HepG2 (cell line): ENCODE data around the gene CYP19A1. TPM values are rescaled to one million over a fixed set of nuclear protein-coding genes. Genes with fewer than 3 reads are reported as not detected.

Source experiments
- BORCS8-MEF2B ChIP-seq: sonication (generic); formaldehyde crosslinking; IDR thresholded peaks from 2 replicates; pipeline ENCODE4 v1.8.0; 2022; ENCODE audit warnings: mild to moderate bottlenecking, missing genetic modification reagents
- HNRNPK ChIP-seq: fragments of 200-400 bp; formaldehyde crosslinking; IDR thresholded peaks from 2 replicates; pipeline ENCODE4 v1.6.1; 2018; ENCODE audit warnings: low read length, low read depth, moderate library complexity, mild to moderate bottlenecking; ENCODE audit not compliant: poor library complexity, severe bottlenecking
- KDM2A ChIP-seq: sonication (generic); formaldehyde crosslinking; IDR thresholded peaks from 2 replicates; pipeline ENCODE4 v1.4.0; 2020; ENCODE audit warnings: low read depth, missing genetic modification reagents, borderline replicate concordance
- KLF11 ChIP-seq: IDR thresholded peaks from 2 replicates; pipeline ENCODE4 v1.6.1; 2016; ENCODE audit warnings: missing compliant biosample characterization
- MBD4 ChIP-seq: IDR thresholded peaks from 2 replicates; pipeline ENCODE4 v1.6.1; 2012; ENCODE audit warnings: low read length, inconsistent platforms, borderline replicate concordance
- MYNN ChIP-seq: sonication (generic); formaldehyde crosslinking; IDR thresholded peaks from 2 replicates; pipeline ENCODE4 v1.4.0; 2020; ENCODE audit warnings: mild to moderate bottlenecking, low read depth, missing genetic modification reagents
- NCOA2 ChIP-seq: sonication (generic); formaldehyde crosslinking; IDR thresholded peaks from 2 replicates; pipeline ENCODE4 v1.8.0; 2022; ENCODE audit warnings: inconsistent platforms
- STAG1 ChIP-seq: sonication (generic); formaldehyde crosslinking; IDR thresholded peaks from 2 replicates; pipeline ENCODE4 v1.4.0; 2020; ENCODE audit warnings: missing genetic modification reagents
- TEAD3 ChIP-seq: optimal IDR thresholded peaks from 2 replicates; pipeline ENCODE3; 2016; ENCODE audit warnings: borderline replicate concordance
- ZBTB20 ChIP-seq: sonication (generic); formaldehyde crosslinking; IDR thresholded peaks from 2 replicates; pipeline ENCODE4 v1.8.1; 2023; ENCODE audit warnings: missing genetic modification reagents, low read depth, mild to moderate bottlenecking, borderline replicate concordance
- ZNF605 ChIP-seq: sonication (generic); formaldehyde crosslinking; IDR thresholded peaks from 2 replicates; pipeline ENCODE4 v1.8.0; 2022; ENCODE audit warnings: mild to moderate bottlenecking, missing genetic modification reagents
- ZSCAN25 ChIP-seq: sonication (generic); formaldehyde crosslinking; IDR thresholded peaks from 2 replicates; pipeline ENCODE4 v1.8.0; 2022; ENCODE audit warnings: mild to moderate bottlenecking, missing genetic modification reagents
- polyA plus RNA-seq, 8 experiments: library from polyadenylated mRNA; depleted of rRNA in 3 of 8; stranded (reverse) in 7 of 8; unstranded in 1 of 8; fragments of >200 nt; fragmentation: Illumina TruSeq in 4 of 8; extraction: Trizol in 4 of 8; gene quantifications; 2 replicates each; pipeline versions ENCODE4 v1.2.1 to v1.2.3, GENCODE V29; 2011 to 2016; ENCODE audit warnings: low read depth in 4 of 8, missing spikeins in 1 of 8, mixed read lengths in 1 of 8; ENCODE audit not compliant: insufficient read depth in 1 of 8
- total RNA-seq, 5 experiments: library from RNA; depleted of rRNA; stranded (reverse); fragments of >200 nt; fragmentation: Illumina TruSeq; extraction: Trizol; gene quantifications; 2 replicates each; pipeline ENCODE4 v1.2.3, GENCODE V29; 2016; ENCODE audit warnings: low read depth in 1 of 5
- TF ChIP-seq, protein P1 (sequence below): sonication (generic); formaldehyde crosslinking; IDR thresholded peaks from 2 replicates; pipeline ENCODE4 v1.5.0; 2020; ENCODE audit warnings: mild to moderate bottlenecking, missing genetic modification reagents, moderate library complexity
- TF ChIP-seq, protein P2 (sequence below): sonication (generic); formaldehyde crosslinking; IDR thresholded peaks from 2 replicates; pipeline ENCODE4; 2020; ENCODE audit warnings: missing genetic modification reagents, mild to moderate bottlenecking, borderline replicate concordance
- TF ChIP-seq, protein P3 (sequence below): sonication (generic); formaldehyde crosslinking; IDR thresholded peaks from 2 replicates; pipeline ENCODE4 v1.5.0; 2020; ENCODE audit warnings: mild to moderate bottlenecking, missing genetic modification reagents
- TF ChIP-seq, protein P4 (sequence below): IDR thresholded peaks from 2 replicates; pipeline ENCODE4 v1.6.1; 2012; ENCODE audit warnings: low read length, improper control_type of control experiment

CYP19A1 gene
- total and polyA plus RNA-seq, 2 of the 13 experiments (the other 11 are each of a cell fraction or from before 2014, with no cell fraction given): 10.9 to 23.0 TPM

DNA sequence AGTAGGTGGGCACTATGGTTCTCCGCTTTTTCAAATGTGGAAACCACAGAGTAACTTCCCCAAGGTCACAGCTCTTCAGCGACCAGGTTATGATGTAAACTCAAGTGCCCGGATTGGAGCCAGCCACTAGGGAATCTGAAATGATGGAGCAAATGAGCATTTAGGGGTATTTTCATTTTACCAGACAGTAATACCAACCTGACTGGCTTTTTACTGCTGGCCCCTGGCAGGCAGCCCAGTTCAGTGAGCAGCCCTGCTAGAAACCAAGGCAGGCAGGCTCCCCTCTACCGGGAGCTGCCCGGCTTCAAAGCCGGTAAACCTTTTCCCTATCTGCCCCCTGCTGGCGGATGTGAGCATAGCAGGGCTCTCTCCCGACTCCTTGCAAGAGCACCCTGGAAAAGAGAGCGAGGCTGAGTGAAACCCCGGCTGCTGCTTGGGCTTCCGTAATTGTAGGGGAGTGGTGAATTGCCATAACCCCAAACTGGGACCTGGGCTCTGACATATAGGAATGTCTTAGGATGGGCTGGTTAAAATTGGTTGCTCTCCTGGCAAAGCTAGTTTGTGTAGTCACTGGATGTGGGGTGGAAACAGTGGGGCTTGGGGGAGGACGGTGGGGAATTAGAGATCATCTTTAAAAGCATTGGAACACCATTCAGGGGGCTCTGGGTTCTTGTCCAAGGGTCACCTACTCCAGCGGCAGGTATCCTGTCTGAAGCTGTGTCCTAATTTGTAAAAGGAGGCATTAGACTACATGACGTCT lies 145.7 kb downstream of the CYP19A1 start (continued):
- TF ChIP-seq, protein P1, sequence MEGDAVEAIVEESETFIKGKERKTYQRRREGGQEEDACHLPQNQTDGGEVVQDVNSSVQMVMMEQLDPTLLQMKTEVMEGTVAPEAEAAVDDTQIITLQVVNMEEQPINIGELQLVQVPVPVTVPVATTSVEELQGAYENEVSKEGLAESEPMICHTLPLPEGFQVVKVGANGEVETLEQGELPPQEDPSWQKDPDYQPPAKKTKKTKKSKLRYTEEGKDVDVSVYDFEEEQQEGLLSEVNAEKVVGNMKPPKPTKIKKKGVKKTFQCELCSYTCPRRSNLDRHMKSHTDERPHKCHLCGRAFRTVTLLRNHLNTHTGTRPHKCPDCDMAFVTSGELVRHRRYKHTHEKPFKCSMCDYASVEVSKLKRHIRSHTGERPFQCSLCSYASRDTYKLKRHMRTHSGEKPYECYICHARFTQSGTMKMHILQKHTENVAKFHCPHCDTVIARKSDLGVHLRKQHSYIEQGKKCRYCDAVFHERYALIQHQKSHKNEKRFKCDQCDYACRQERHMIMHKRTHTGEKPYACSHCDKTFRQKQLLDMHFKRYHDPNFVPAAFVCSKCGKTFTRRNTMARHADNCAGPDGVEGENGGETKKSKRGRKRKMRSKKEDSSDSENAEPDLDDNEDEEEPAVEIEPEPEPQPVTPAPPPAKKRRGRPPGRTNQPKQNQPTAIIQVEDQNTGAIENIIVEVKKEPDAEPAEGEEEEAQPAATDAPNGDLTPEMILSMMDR (CRISPR knock-in tag): peak; percentile 82
- TF ChIP-seq ZBTB20 (no peak), KLF11 (CRISPR knock-in tag) (no peak), ZSCAN25 (no peak), MBD4 (no peak), BORCS8-MEF2B (CRISPR knock-in tag) (no peak), MYNN (no peak), NCOA2 (CRISPR knock-in tag) (no peak), ZNF605 (CRISPR knock-in tag) (no peak), STAG1 (CRISPR knock-in tag) (peak; percentile 75), HNRNPK (peak; percentile 27), TEAD3 (CRISPR knock-in tag) (peak; percentile 23), KDM2A (CRISPR knock-in tag) (peak; percentile 37; the same call in 1 of the 2 replicates)
- TF ChIP-seq, protein P2, sequence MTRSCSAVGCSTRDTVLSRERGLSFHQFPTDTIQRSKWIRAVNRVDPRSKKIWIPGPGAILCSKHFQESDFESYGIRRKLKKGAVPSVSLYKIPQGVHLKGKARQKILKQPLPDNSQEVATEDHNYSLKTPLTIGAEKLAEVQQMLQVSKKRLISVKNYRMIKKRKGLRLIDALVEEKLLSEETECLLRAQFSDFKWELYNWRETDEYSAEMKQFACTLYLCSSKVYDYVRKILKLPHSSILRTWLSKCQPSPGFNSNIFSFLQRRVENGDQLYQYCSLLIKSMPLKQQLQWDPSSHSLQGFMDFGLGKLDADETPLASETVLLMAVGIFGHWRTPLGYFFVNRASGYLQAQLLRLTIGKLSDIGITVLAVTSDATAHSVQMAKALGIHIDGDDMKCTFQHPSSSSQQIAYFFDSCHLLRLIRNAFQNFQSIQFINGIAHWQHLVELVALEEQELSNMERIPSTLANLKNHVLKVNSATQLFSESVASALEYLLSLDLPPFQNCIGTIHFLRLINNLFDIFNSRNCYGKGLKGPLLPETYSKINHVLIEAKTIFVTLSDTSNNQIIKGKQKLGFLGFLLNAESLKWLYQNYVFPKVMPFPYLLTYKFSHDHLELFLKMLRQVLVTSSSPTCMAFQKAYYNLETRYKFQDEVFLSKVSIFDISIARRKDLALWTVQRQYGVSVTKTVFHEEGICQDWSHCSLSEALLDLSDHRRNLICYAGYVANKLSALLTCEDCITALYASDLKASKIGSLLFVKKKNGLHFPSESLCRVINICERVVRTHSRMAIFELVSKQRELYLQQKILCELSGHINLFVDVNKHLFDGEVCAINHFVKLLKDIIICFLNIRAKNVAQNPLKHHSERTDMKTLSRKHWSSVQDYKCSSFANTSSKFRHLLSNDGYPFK (CRISPR knock-in tag): no peak
- TF ChIP-seq, protein P3, sequence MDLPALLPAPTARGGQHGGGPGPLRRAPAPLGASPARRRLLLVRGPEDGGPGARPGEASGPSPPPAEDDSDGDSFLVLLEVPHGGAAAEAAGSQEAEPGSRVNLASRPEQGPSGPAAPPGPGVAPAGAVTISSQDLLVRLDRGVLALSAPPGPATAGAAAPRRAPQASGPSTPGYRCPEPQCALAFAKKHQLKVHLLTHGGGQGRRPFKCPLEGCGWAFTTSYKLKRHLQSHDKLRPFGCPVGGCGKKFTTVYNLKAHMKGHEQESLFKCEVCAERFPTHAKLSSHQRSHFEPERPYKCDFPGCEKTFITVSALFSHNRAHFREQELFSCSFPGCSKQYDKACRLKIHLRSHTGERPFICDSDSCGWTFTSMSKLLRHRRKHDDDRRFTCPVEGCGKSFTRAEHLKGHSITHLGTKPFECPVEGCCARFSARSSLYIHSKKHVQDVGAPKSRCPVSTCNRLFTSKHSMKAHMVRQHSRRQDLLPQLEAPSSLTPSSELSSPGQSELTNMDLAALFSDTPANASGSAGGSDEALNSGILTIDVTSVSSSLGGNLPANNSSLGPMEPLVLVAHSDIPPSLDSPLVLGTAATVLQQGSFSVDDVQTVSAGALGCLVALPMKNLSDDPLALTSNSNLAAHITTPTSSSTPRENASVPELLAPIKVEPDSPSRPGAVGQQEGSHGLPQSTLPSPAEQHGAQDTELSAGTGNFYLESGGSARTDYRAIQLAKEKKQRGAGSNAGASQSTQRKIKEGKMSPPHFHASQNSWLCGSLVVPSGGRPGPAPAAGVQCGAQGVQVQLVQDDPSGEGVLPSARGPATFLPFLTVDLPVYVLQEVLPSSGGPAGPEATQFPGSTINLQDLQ (CRISPR knock-in tag): no peak
- TF ChIP-seq, protein P4, sequence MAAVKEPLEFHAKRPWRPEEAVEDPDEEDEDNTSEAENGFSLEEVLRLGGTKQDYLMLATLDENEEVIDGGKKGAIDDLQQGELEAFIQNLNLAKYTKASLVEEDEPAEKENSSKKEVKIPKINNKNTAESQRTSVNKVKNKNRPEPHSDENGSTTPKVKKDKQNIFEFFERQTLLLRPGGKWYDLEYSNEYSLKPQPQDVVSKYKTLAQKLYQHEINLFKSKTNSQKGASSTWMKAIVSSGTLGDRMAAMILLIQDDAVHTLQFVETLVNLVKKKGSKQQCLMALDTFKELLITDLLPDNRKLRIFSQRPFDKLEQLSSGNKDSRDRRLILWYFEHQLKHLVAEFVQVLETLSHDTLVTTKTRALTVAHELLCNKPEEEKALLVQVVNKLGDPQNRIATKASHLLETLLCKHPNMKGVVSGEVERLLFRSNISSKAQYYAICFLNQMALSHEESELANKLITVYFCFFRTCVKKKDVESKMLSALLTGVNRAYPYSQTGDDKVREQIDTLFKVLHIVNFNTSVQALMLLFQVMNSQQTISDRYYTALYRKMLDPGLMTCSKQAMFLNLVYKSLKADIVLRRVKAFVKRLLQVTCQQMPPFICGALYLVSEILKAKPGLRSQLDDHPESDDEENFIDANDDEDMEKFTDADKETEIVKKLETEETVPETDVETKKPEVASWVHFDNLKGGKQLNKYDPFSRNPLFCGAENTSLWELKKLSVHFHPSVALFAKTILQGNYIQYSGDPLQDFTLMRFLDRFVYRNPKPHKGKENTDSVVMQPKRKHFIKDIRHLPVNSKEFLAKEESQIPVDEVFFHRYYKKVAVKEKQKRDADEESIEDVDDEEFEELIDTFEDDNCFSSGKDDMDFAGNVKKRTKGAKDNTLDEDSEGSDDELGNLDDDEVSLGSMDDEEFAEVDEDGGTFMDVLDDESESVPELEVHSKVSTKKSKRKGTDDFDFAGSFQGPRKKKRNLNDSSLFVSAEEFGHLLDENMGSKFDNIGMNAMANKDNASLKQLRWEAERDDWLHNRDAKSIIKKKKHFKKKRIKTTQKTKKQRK: no peak
